AG04449 (cell line): ENCODE measurements around the gene CAMTA1.

Experiments
- CTCF ChIA-PET: fragments of 350-600 bp; formaldehyde crosslinking; extraction: SDS; loops from one replicate; lab custom pipeline; 2021; ENCODE audit warnings: antibody characterized with exemption; lab: Yijun Ruan, JAX
- POLR2A ChIA-PET: fragments of 400-600, 350-600 bp; formaldehyde crosslinking; extraction: SDS; loops from one replicate; lab custom pipeline; 2020; ENCODE audit warnings: antibody characterized with exemption, inconsistent platforms; lab: Yijun Ruan, JAX
- DNase-seq: peaks from one replicate; pipeline ENCODE4 v3.0.0-alpha.2; 2010; ENCODE audit warnings: low read depth, low spot score
- H3K4me3 ChIP-seq: 2 replicates; pipeline ENCODE4 v1.5.1; 2011; ENCODE audit warnings: low read depth, mild to moderate bottlenecking, control low read depth, low read length
- CTCF ChIP-seq: IDR thresholded peaks from one replicate; pipeline ENCODE4 v1.5.1; 2011; ENCODE audit warnings: mild to moderate bottlenecking, moderate library complexity, low read length, control low read depth, inconsistent platforms; ENCODE audit not compliant: insufficient read depth; ENCODE audit errors: missing control alignments

Gene CAMTA1

GRCh38 chr1:7524341-7525337 lies 739.4 kb downstream of the CAMTA1 start:
- CTCF ChIA-PET = no interaction called here
- H3K4me3 ChIP-seq = no peak overlapping the region
- no peak for DNase-seq
- POLR2A ChIA-PET = no interaction called here
- TF ChIP-seq CTCF = no peak

- POLR2A ChIA-PET = no interaction called here
- CTCF ChIA-PET = no interaction called here
- no peak overlapping the region for H3K4me3 ChIP-seq
- no peak for DNase-seq
- TF ChIP-seq CTCF = no peak
Observed at GRCh38 chr1:7525338-7526063, 740.2 kb downstream of the CAMTA1 start.

- no peak overlapping the region for H3K4me3 ChIP-seq
- POLR2A ChIA-PET = no interaction called here
- no peak for DNase-seq
- no peak for TF ChIP-seq CTCF
- CTCF ChIA-PET = interaction anchor here (1.4 kb wide), 1 partner anchor 143 kb away, joined by 3 read pairs; no protein-coding TSS in a partner anchor
Observed at GRCh38 chr1:7526196-7526866, 741.1 kb downstream of the CAMTA1 start.

- no peak for TF ChIP-seq CTCF
Observed at GRCh38 chr1:7526867-7527732, 741.8 kb downstream of the CAMTA1 start.

GRCh38 chr1:7527733-7528045 lies 742.4 kb downstream of the CAMTA1 start:
- ChIA-PET POLR2A (interaction anchor here (0.7 kb wide), 1 partner anchor 17 kb away, joined by 3 read pairs; no protein-coding TSS in a partner anchor), CTCF (interaction anchor here (1.0 to 1.4 kb wide), 3 partner anchors 9 to 486 kb away, joined by 3 read pairs; no protein-coding TSS in a partner anchor)
- DNase-seq = no peak
- no peak overlapping the region for H3K4me3 ChIP-seq
- no peak for TF ChIP-seq CTCF

More at GRCh38 chr1:7526867-7527732, 741.8 kb downstream of the CAMTA1 start:
- H3K4me3 ChIP-seq = no peak overlapping the region
- no peak for DNase-seq
- ChIA-PET POLR2A (interaction anchor here (0.7 kb wide), 1 partner anchor 18 kb away, joined by 3 read pairs; no protein-coding TSS in a partner anchor), CTCF (interaction anchor here (1.0 to 1.4 kb wide), 3 partner anchors 8 to 485 kb away, joined by 3 read pairs; no protein-coding TSS in a partner anchor)
